Astrocyte (in vitro differentiated cells and primary cell): Measurements from ENCODE around the gene THADA. TPM values are rescaled to one million over a fixed set of nuclear protein-coding genes. Genes with fewer than 3 reads are reported as not detected.

Experiments used
- DNase-seq: peaks from one replicate; pipeline ENCODE4 v3.0.0-alpha.2; 2010; ENCODE audit warnings: low read depth
- FAIRE-seq: peaks from 2 replicates; lab custom pipeline; 2011; peaks lifted over from hg19 to GRCh38; lab: Jason Lieb, UNC
- H2AFZ ChIP-seq: 2 replicates; pipeline ENCODE4 v1.6.0; 2012; ENCODE audit warnings: low read depth, low read length, inconsistent platforms
- H3K27ac ChIP-seq: 2 replicates; pipeline ENCODE4 v1.5.1; 2011; ENCODE audit warnings: low read depth, low read length, inconsistent platforms
- H3K27me3 ChIP-seq: 2 replicates; pipeline ENCODE4 v1.6.0; 2011; ENCODE audit warnings: low read length, inconsistent platforms; ENCODE audit not compliant: insufficient read depth
- H3K36me3 ChIP-seq: 2 replicates; pipeline ENCODE4 v1.5.1; 2011; ENCODE audit warnings: low read length, inconsistent platforms; ENCODE audit not compliant: insufficient read depth
- H3K4me1 ChIP-seq: 2 replicates; pipeline ENCODE4 v1.5.1; 2011; ENCODE audit warnings: low read length, inconsistent platforms; ENCODE audit not compliant: insufficient read depth
- H3K4me2 ChIP-seq: 2 replicates; pipeline ENCODE4 v1.6.0; 2012; ENCODE audit warnings: low read length, inconsistent platforms
- H3K4me3 ChIP-seq: 2 replicates; pipeline ENCODE4 v1.5.1; 2011; ENCODE audit warnings: low read depth, mild to moderate bottlenecking, low read length, inconsistent platforms; ENCODE audit not compliant: insufficient read depth
- H3K79me2 ChIP-seq: 2 replicates; pipeline ENCODE4 v1.6.0; 2012; ENCODE audit warnings: mild to moderate bottlenecking, low read length, inconsistent platforms; ENCODE audit not compliant: insufficient read depth
- H3K9ac ChIP-seq: 2 replicates; pipeline ENCODE4 v1.6.0; 2012; ENCODE audit warnings: mild to moderate bottlenecking, low read length, inconsistent platforms
- H3K9me3 ChIP-seq: 2 replicates; pipeline ENCODE4 v1.5.1; 2012; ENCODE audit warnings: low read depth, mild to moderate bottlenecking, low read length, inconsistent platforms; ENCODE audit not compliant: insufficient read depth
- H4K20me1 ChIP-seq: 2 replicates; pipeline ENCODE4 v1.6.0; 2012; ENCODE audit warnings: low read length, inconsistent platforms; ENCODE audit not compliant: insufficient read depth
- H3K27ac Mint-ChIP-seq: one replicate; pipeline ENCODE4 v1.8.0; 2021; ENCODE audit warnings: mild to moderate bottlenecking, mixed read lengths; ENCODE audit not compliant: unreplicated experiment
- H3K27me3 Mint-ChIP-seq: one replicate; pipeline ENCODE4 v1.8.0; 2021; ENCODE audit warnings: low read depth, mixed read lengths; ENCODE audit not compliant: unreplicated experiment
- H3K36me3 Mint-ChIP-seq: one replicate; pipeline ENCODE4 v1.8.0; 2021; ENCODE audit warnings: low read depth, mixed read lengths; ENCODE audit not compliant: unreplicated experiment
- H3K4me1 Mint-ChIP-seq: one replicate; pipeline ENCODE4 v1.8.0; 2021; ENCODE audit warnings: low read depth, mixed read lengths; ENCODE audit not compliant: unreplicated experiment
- H3K4me3 Mint-ChIP-seq: one replicate; pipeline ENCODE4 v1.8.0; 2021; ENCODE audit warnings: mild to moderate bottlenecking, moderate library complexity, mixed read lengths; ENCODE audit not compliant: unreplicated experiment
- H3K9me3 Mint-ChIP-seq: one replicate; pipeline ENCODE4 v1.8.0; 2021; ENCODE audit warnings: mild to moderate bottlenecking, mixed read lengths; ENCODE audit not compliant: unreplicated experiment
- EZH2 ChIP-seq: IDR thresholded peaks from 2 replicates; pipeline ENCODE4 v1.6.1; 2012; ENCODE audit warnings: mild to moderate bottlenecking, low read length, inconsistent platforms; ENCODE audit not compliant: insufficient read depth
- total RNA-seq: library from RNA; stranded (reverse); gene quantifications from 2 replicates; pipeline ENCODE4 v1.2.1, GENCODE V29; 2021
- TF ChIP-seq, protein P1 (sequence below): IDR thresholded peaks from 2 replicates; pipeline ENCODE4 v1.5.1; 2011; ENCODE audit warnings: low read depth, mild to moderate bottlenecking, inconsistent platforms, low read length, moderate library complexity; ENCODE audit not compliant: insufficient read depth

The THADA gene
- total RNA-seq, 1 donor from 2014 or later = 16.2 TPM

DNA sequence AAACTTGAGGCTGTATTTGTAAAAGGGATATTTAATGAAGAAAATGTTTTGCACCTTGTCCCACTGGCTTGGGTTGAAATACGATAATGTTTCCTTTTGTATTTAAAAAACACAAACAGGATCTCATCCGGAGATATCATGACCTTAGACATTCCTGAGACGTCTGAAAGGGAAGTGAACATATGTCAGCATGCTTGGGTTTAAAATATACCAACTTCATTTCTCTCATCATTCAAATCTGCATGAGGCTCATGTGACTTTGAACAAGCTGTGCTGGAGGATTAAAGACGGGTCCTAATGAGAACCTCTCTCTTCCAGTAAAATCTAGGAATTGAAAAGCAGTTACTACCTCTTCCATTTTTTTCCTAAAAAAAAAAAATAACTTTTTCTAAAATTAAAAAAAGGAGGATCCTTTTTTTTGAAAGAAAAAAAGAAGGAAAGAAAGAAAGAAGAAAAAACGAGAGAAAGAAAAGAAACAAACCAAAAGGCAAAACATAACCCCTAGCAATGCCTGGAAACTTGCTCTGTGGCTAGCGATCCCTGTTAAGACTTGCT is 262.7 kb downstream of the THADA start:
- no peaks in the 10 kb centered on the region for H3K36me3 ChIP-seq
- no peak overlapping the region for H3K4me3 ChIP-seq
- H3K36me3 Mint-ChIP-seq = peaks cover 2% of the 10 kb centered on the region
- no peaks in the 10 kb centered on the region for H3K79me2 ChIP-seq
- H3K27ac Mint-ChIP-seq = no peak overlapping the region
- H3K27me3 Mint-ChIP-seq = no peaks in the 10 kb centered on the region
- H4K20me1 ChIP-seq = no peaks in the 10 kb centered on the region
- no peaks in the 10 kb centered on the region for H3K27me3 ChIP-seq
- H3K27ac ChIP-seq = no peak overlapping the region
- H3K9me3 ChIP-seq = no peaks in the 10 kb centered on the region
- DNase-seq (no peak), FAIRE-seq (no peak)
- H3K4me3 Mint-ChIP-seq = no peak overlapping the region
- H3K4me1 ChIP-seq = peaks cover 8% of the 10 kb centered on the region
- H3K4me2 ChIP-seq = peak overlapping the region; percentile 2
- no peak overlapping the region for H3K9ac ChIP-seq
- H3K9me3 Mint-ChIP-seq = peaks cover 2% of the 10 kb centered on the region
- no peak for TF ChIP-seq EZH2
- TF ChIP-seq, protein P1, sequence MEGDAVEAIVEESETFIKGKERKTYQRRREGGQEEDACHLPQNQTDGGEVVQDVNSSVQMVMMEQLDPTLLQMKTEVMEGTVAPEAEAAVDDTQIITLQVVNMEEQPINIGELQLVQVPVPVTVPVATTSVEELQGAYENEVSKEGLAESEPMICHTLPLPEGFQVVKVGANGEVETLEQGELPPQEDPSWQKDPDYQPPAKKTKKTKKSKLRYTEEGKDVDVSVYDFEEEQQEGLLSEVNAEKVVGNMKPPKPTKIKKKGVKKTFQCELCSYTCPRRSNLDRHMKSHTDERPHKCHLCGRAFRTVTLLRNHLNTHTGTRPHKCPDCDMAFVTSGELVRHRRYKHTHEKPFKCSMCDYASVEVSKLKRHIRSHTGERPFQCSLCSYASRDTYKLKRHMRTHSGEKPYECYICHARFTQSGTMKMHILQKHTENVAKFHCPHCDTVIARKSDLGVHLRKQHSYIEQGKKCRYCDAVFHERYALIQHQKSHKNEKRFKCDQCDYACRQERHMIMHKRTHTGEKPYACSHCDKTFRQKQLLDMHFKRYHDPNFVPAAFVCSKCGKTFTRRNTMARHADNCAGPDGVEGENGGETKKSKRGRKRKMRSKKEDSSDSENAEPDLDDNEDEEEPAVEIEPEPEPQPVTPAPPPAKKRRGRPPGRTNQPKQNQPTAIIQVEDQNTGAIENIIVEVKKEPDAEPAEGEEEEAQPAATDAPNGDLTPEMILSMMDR = no peak
- peaks cover 17% of the 10 kb centered on the region for H3K4me1 Mint-ChIP-seq
- no peak overlapping the region for H2AFZ ChIP-seq

DNA sequence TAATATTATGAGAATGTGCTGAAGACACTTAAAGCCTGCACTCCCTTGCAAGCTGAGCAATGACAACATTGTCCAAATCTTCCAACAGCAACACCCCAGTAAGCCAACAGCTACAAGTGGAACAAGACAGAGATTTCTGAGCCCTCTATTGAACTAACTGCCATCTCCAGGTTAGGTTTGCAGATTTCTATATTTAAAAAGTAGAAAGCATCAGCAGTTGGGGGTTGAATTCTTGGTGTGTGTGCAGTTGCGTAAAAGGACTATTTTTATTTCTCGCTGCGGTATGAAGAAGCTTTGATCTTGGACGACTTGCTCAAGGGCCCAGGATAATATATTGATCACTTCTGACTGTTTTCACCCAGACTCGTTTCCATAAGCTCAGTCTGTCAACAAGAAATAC is 263.2 kb downstream of the THADA start:
- Mint-ChIP-seq H3K27ac (no peak overlapping the region), H3K4me3 (no peak overlapping the region), H3K27me3 (no peaks in the 10 kb centered on the region), H3K36me3 (peaks cover 3% of the 10 kb centered on the region), H3K4me1 (peaks cover 17% of the 10 kb centered on the region), H3K9me3 (peaks cover 2% of the 10 kb centered on the region)
- FAIRE-seq = no peak
- DNase-seq = no peak
- H3K27me3 ChIP-seq = no peaks in the 10 kb centered on the region
- no peaks in the 10 kb centered on the region for H4K20me1 ChIP-seq
- H3K4me3 ChIP-seq = no peak overlapping the region
- no peaks in the 10 kb centered on the region for H3K9me3 ChIP-seq
- H3K79me2 ChIP-seq = no peaks in the 10 kb centered on the region
- no peak overlapping the region for H3K27ac ChIP-seq
- H3K9ac ChIP-seq = no peak overlapping the region
- no peaks in the 10 kb centered on the region for H3K36me3 ChIP-seq
- TF ChIP-seq EZH2 = no peak
- TF ChIP-seq, protein P1 = no peak
- H3K4me1 ChIP-seq = peaks cover 8% of the 10 kb centered on the region
- H2AFZ ChIP-seq = no peak overlapping the region
- H3K4me2 ChIP-seq = no peak overlapping the region

DNA sequence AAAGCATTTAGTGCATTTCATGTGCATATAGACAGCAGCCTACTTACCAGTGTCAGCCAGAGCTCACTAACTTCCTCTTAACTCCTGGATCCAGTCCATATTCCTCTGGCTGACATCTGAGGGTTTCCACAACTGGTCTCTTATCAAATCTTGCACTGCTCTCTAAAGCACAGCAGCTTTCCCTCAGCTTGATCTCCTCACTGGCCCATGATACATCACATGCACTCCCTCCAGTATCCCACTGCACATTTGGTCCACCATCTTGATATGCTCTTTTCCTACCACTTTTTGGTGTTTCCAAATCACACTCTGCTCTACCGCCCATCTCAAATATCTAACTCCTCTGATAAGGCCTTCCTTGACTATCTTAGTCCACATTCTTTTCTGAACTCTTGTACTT is 264.4 kb downstream of the THADA start:
- FAIRE-seq (no peak), DNase-seq (no peak)
- Histone ChIP-seq H3K79me2 (no peaks in the 10 kb centered on the region), H3K4me3 (no peak overlapping the region), H3K4me1 (peaks cover 8% of the 10 kb centered on the region), H2AFZ (no peak overlapping the region), H3K36me3 (no peaks in the 10 kb centered on the region), H3K27ac (no peak overlapping the region), H3K4me2 (no peak overlapping the region), H4K20me1 (no peaks in the 10 kb centered on the region), H3K9ac (no peak overlapping the region), H3K27me3 (no peaks in the 10 kb centered on the region), H3K9me3 (no peaks in the 10 kb centered on the region)
- no peaks in the 10 kb centered on the region for H3K27me3 Mint-ChIP-seq
- H3K4me1 Mint-ChIP-seq = peaks cover 17% of the 10 kb centered on the region
- peaks cover 8% of the 10 kb centered on the region for H3K36me3 Mint-ChIP-seq
- H3K4me3 Mint-ChIP-seq = no peak overlapping the region
- TF ChIP-seq, protein P1 = no peak
- TF ChIP-seq EZH2 = no peak
- H3K27ac Mint-ChIP-seq = no peak overlapping the region
- peaks cover 2% of the 10 kb centered on the region for H3K9me3 Mint-ChIP-seq
